OCI-LY7 (cell line): ENCODE data around the gene PHEX. TPM values are rescaled to one million over a fixed set of nuclear protein-coding genes. Genes with fewer than 3 reads are reported as not detected.

Source experiments
- BruUV-seq: library from RNA; stranded (reverse); fragments of 400-500 nt; replicated peaks from 2 replicates; lab custom pipeline; 2021; lab: Mats Ljungman, UMichigan
- CTCF ChIA-PET: fragments of 300-600 bp; sonication (Branson Sonifier 250); formaldehyde crosslinking; loops from one replicate; lab custom pipeline; 2022; ENCODE audit warnings: antibody characterized with exemption; ENCODE audit not compliant: unreplicated experiment; lab: Charles Lee
- POLR2A ChIA-PET: fragments of 300-600 bp; sonication (Branson Sonifier 250); formaldehyde crosslinking; loops from one replicate; lab custom pipeline; 2022; ENCODE audit warnings: antibody characterized with exemption; lab: Charles Lee
- DNase-seq: peaks from one replicate; pipeline ENCODE4 v3.0.0-alpha.2; 2015; ENCODE audit warnings: low spot score
- H2AFZ ChIP-seq: fragments of 200-600 bp; sonication (generic), shearing (Covaris generic); 2 replicates; pipeline ENCODE4 v1.6.1; 2014; ENCODE audit warnings: mild to moderate bottlenecking, antibody characterized with exemption, low read length, moderate library complexity
- H3K27ac ChIP-seq: fragments of 200-600 bp; sonication (generic); 2 replicates; pipeline ENCODE4 v1.5.1; 2014; ENCODE audit warnings: mixed run types, low read depth, mild to moderate bottlenecking, moderate library complexity, low read length, inconsistent platforms; ENCODE audit not compliant: poor library complexity, severe bottlenecking
- H3K36me3 ChIP-seq: fragments of 200-600 bp; sonication (generic); 2 replicates; pipeline ENCODE4 v1.6.1; 2014; ENCODE audit warnings: mild to moderate bottlenecking, antibody characterized with exemption, low read length, moderate library complexity, mixed read lengths; ENCODE audit not compliant: insufficient read depth
- H3K4me1 ChIP-seq: fragments of 200-600 bp; sonication (generic); 2 replicates; pipeline ENCODE4 v1.5.1; 2014; ENCODE audit warnings: mild to moderate bottlenecking, low read length; ENCODE audit not compliant: insufficient read depth, poor library complexity, severe bottlenecking
- H3K4me2 ChIP-seq: fragments of 200-600 bp; sonication (generic); 2 replicates; pipeline ENCODE4 v1.6.1; 2014; ENCODE audit warnings: mild to moderate bottlenecking, low read length
- H3K4me3 ChIP-seq: fragments of 200-600 bp; sonication (generic); 2 replicates; pipeline ENCODE4 v1.5.1; 2014; ENCODE audit warnings: mild to moderate bottlenecking, low read depth, low read length; ENCODE audit not compliant: poor library complexity, severe bottlenecking
- H3K79me2 ChIP-seq: fragments of 200-600 bp; sonication (generic); 2 replicates; pipeline ENCODE4 v1.6.1; 2016; ENCODE audit warnings: low read depth, mild to moderate bottlenecking, low read length, moderate library complexity, mixed read lengths; ENCODE audit not compliant: insufficient read depth
- H3K9me2 ChIP-seq: fragments of 200-600 bp; sonication (generic); 2 replicates; pipeline ENCODE4 v1.6.1; 2016; ENCODE audit warnings: mild to moderate bottlenecking, low read length, mixed read lengths; ENCODE audit not compliant: insufficient read depth
- H3K9me3 ChIP-seq: fragments of 200-600 bp; sonication (generic); 2 replicates; pipeline ENCODE4 v1.6.1; 2014; ENCODE audit warnings: mild to moderate bottlenecking, mixed run types, low read length, mixed read lengths
- H4K20me1 ChIP-seq: fragments of 200-600 bp; sonication (generic); 2 replicates; pipeline ENCODE4 v1.6.1; 2014; ENCODE audit warnings: mild to moderate bottlenecking, antibody characterized with exemption, low read length, moderate library complexity, mixed read lengths; ENCODE audit not compliant: insufficient read depth
- EZH2phosphoT487 ChIP-seq: fragments of 200-600 bp; sonication (generic); IDR thresholded peaks from 2 replicates; pipeline ENCODE4 v1.6.1; 2018; ENCODE audit warnings: low read depth, borderline replicate concordance, mild to moderate bottlenecking, mixed run types, antibody characterized with exemption, low read length, moderate library complexity, mixed read lengths
- intact Hi-C: fragments of 100-400 bp; cut with micrococcal nuclease; formaldehyde crosslinking; loops from one replicate; pipeline ENCODE4 v1.10.0; 2022; ENCODE audit not compliant: unreplicated experiment
- total RNA-seq, 2 experiments: library from RNA; depleted of rRNA in 1 of 2; stranded (reverse); fragments of >200 nt in 1 of 2; shearing (Covaris generic) in 1 of 2; gene quantifications; 2 replicates each; pipeline ENCODE4 v1.2.3, GENCODE V29; 2014 to 2022
- TF ChIP-seq, protein P1 (sequence below): fragments of 200-600 bp; sonication (generic); conservative IDR thresholded peaks from 2 replicates; pipeline ENCODE4 v1.5.1; 2014; ENCODE audit warnings: mild to moderate bottlenecking, antibody characterized with exemption, low read length, moderate library complexity, mixed read lengths

PHEX gene
- total RNA-seq, 2 experiments from 2014 or later: 0.09 TPM; not detected in 1

DNA sequence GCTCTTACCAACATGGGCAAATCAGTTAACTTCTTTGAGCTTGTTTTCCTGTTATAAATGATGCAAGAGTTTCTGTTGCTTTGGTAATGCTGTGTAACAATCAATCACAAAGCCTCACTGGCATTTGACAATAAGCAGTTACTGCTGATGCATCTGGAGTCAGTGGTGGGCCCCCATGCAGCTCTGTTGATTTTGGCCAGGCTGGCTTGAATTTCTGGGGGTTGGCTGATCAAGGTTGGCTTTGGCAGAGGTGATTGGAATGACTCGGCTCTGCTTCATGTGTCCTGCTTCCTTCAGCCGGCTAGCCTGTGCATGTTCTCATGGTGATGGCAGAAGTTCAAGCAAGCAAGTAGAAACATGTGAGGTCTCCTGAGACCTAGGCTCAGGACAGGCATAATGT is 90.4 kb downstream of the PHEX start:
- no TSS peak for BruUV-seq
- H4K20me1 ChIP-seq: no peaks in the 10 kb centered on the region
- ChIA-PET CTCF (no interaction called here), POLR2A (no interaction called here)
- no peak overlapping the region for H3K4me2 ChIP-seq
- H3K4me1 ChIP-seq: no peaks in the 10 kb centered on the region
- H3K27ac ChIP-seq: no peak overlapping the region
- intact Hi-C loops: no loop called here
- H3K79me2 ChIP-seq: no peaks in the 10 kb centered on the region
- no peak overlapping the region for H3K4me3 ChIP-seq
- no peaks in the 10 kb centered on the region for H3K9me3 ChIP-seq
- no peaks in the 10 kb centered on the region for H3K9me2 ChIP-seq
- DNase-seq: no peak
- TF ChIP-seq EZH2phosphoT487: no peak
- TF ChIP-seq, protein P1, sequence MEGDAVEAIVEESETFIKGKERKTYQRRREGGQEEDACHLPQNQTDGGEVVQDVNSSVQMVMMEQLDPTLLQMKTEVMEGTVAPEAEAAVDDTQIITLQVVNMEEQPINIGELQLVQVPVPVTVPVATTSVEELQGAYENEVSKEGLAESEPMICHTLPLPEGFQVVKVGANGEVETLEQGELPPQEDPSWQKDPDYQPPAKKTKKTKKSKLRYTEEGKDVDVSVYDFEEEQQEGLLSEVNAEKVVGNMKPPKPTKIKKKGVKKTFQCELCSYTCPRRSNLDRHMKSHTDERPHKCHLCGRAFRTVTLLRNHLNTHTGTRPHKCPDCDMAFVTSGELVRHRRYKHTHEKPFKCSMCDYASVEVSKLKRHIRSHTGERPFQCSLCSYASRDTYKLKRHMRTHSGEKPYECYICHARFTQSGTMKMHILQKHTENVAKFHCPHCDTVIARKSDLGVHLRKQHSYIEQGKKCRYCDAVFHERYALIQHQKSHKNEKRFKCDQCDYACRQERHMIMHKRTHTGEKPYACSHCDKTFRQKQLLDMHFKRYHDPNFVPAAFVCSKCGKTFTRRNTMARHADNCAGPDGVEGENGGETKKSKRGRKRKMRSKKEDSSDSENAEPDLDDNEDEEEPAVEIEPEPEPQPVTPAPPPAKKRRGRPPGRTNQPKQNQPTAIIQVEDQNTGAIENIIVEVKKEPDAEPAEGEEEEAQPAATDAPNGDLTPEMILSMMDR: no peak
- no peak overlapping the region for H2AFZ ChIP-seq
- H3K36me3 ChIP-seq: no peaks in the 10 kb centered on the region

DNA sequence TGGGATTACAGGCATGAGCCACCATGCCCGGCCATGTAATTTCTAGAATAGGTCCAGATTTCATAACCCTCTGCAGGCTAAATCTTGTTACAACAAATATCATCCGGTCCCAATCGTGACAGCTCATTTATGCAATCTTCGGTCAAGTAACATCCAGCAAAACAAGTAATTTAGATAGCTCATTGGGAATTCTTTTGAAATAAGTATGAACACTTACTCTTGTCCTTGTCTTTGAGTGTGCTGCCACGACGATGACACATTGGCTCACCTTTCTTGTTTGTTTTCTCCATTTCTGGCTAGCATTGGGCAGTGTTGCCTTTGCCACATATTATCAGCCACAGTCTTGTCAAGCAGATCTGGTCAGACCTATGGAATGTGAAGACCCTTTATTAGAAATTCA is 92.0 kb downstream of the PHEX start:
- no peaks in the 10 kb centered on the region for H4K20me1 ChIP-seq
- no peaks in the 10 kb centered on the region for H3K9me3 ChIP-seq
- intact Hi-C loops: no loop called here
- TF ChIP-seq EZH2phosphoT487: no peak
- TF ChIP-seq, protein P1: no peak
- H3K4me1 ChIP-seq: no peaks in the 10 kb centered on the region
- H3K9me2 ChIP-seq: no peaks in the 10 kb centered on the region
- H3K27ac ChIP-seq: no peak overlapping the region
- H2AFZ ChIP-seq: no peak overlapping the region
- H3K79me2 ChIP-seq: no peaks in the 10 kb centered on the region
- no peak overlapping the region for H3K4me3 ChIP-seq
- ChIA-PET CTCF (no interaction called here), POLR2A (interaction anchor here (0.7 kb wide), 1 partner anchor 12 kb away, joined by 3 read pairs; no protein-coding TSS in a partner anchor)
- no peak for DNase-seq
- no peaks in the 10 kb centered on the region for H3K36me3 ChIP-seq
- H3K4me2 ChIP-seq: no peak overlapping the region
- BruUV-seq: no TSS peak

DNA sequence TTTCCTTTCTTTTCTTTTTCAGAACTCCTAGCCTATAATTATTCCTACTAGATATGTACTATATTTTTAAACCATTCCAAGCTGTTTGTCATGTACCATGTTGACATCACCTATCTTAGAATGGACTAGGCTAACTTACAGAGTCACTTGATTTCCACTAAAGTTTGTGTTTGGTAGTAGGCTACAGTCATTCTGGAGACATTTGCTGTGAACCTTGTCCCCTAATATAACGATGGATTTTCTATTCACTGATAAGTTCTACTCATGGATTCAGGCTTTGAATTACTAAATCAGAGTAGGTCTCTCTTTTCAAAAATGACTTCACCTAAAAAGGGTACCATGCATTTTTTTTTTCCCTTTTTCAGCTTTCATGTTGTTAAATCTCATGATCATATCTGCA is 93.4 kb downstream of the PHEX start:
- Histone ChIP-seq H2AFZ (no peak overlapping the region), H3K4me2 (no peak overlapping the region), H3K36me3 (no peaks in the 10 kb centered on the region), H3K9me2 (no peaks in the 10 kb centered on the region), H3K27ac (no peak overlapping the region), H4K20me1 (no peaks in the 10 kb centered on the region), H3K9me3 (no peaks in the 10 kb centered on the region), H3K4me1 (no peaks in the 10 kb centered on the region), H3K79me2 (no peaks in the 10 kb centered on the region), H3K4me3 (no peak overlapping the region)
- no peak for DNase-seq
- BruUV-seq: no TSS peak
- intact Hi-C loops: no loop called here
- TF ChIP-seq, protein P1: no peak
- no peak for TF ChIP-seq EZH2phosphoT487
- POLR2A ChIA-PET: interaction anchor here (0.7 kb wide), 1 partner anchor 707 kb away, joined by 3 read pairs; no protein-coding TSS in a partner anchor
- CTCF ChIA-PET: no interaction called here
